ENCODE data around the gene KIF1A.

DNA sequence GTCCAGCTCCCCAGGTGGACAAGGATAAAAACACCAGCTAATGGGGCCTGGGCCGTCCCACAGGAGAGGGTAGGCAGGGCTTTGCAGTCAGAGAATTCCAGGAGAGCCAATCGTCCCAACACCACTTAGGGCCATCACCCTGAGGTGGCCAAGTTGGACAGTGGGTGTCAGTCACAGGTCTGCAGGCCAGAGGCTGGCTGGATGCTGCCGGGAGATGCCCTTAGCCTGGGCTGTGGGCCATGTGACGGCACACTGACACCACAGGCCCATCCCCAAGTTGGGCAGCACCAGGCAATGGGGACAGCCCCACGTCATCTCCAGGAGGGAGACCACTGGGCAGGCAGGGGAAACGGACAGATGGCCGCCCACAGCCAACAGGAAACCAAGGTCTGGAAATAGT lies 53.9 kb downstream of the KIF1A start:
- TF ChIP-seq POLR2A (IDR thresholded peaks at IDR 0.05; ENCODE audit: low read depth, low read length) (no peak), POLR2AphosphoS5 (IDR thresholded peaks at IDR 0.05; ENCODE audit: low read depth, low read length) (no peak), TAF1 (IDR thresholded peaks at IDR 0.05; ENCODE audit: borderline replicate concordance, low read depth, low read length) (no peak)
